ENCODE data around the gene NTRK3. TPM values are rescaled to one million over a fixed set of nuclear protein-coding genes. Genes with fewer than 3 reads are reported as not detected.

Gene NTRK3
- total and polyA plus RNA-seq, 2 donors (not counting 3 experiments of a cell fraction or from before 2014, with no cell fraction given): not detected

DNA sequence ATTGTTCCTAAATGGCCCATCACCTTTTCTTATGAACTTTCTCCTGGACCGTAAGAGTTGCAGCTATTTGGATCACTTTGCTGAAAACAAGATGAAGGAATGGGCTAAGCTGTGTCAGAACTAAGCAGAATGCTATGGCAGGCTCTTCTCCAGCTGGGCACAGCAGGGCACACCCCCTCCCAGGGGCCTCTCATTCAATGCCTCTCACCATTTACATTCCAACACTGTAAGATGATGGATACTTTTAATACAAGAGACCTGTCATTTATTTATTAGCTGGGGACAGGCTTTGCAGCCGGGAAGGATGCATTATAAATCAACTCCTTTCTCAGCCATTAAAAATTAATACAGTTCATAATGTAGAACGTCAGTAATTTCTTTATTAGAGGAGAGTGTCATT, 240.1 kb downstream of the NTRK3 start:
- dilution Hi-C loops (cut with MboI; ENCODE audit: extremely low pct_ligation_motif_present, low sequenced_read_pairs): no loop called here
- peaks cover 3% of the 10 kb centered on the region for H3K9me3 ChIP-seq (replicated peaks; ENCODE audit: control insufficient read depth, insufficient read depth, low read length)
- CTCF ChIA-PET: interaction anchor here (0.6 kb wide), 1 partner anchor 1167 kb away, joined by 4 read pairs; no protein-coding TSS in a partner anchor
- H3K4me3 ChIP-seq (replicated peaks in 1 of 3; ENCODE audit: insufficient read depth in 1 of 3, low read depth in 1 of 3, low read length in 3 of 3): no peak overlapping the region
- no peaks in the 10 kb centered on the region for H3K4me1 ChIP-seq (ENCODE audit: control insufficient read depth, extremely low read depth, insufficient read depth, low read length)
- no peaks in the 10 kb centered on the region for H3K27me3 ChIP-seq (ENCODE audit: control insufficient read depth in 2 of 2, insufficient read depth in 2 of 2, low read length in 2 of 2)
- H4K20me1 ChIP-seq (replicated peaks; ENCODE audit: control insufficient read depth, extremely low read depth, insufficient read depth, low read length): no peaks in the 10 kb centered on the region
- FAIRE-seq: no peak
- DNase-seq (ENCODE audit: low read depth, low spot score): no peak
- BruUV-seq (replicated peaks): no TSS peak
- no peaks in the 10 kb centered on the region for H3K9me1 ChIP-seq (replicated peaks; ENCODE audit: control insufficient read depth, extremely low read depth, insufficient read depth, low read length)
- TF ChIP-seq POLR2AphosphoS5 (IDR thresholded peaks at IDR 0.05; ENCODE audit: insufficient read depth, low read depth, low read length) (no peak), CTCF (IDR thresholded peaks at IDR 0.05; ENCODE audit: extremely low read depth in 1 of 2, insufficient read depth in 1 of 2, low read depth in 1 of 2, low read length in 2 of 2) (no peak), EZH2 (IDR thresholded peaks at IDR 0.05; ENCODE audit: borderline replicate concordance, low read depth, low read length, severe bottlenecking) (no peak)
- H3K36me3 ChIP-seq (ENCODE audit: control insufficient read depth in 2 of 2, extremely low read depth in 1 of 2, insufficient read depth in 2 of 2, low read length in 2 of 2): no peaks in the 10 kb centered on the region
- POLR2A ChIA-PET: no interaction called here
- no peak overlapping the region for H3K4me2 ChIP-seq (ENCODE audit: insufficient read depth, low read length)
- no peak overlapping the region for H3K27ac ChIP-seq (ENCODE audit: insufficient read depth, low read depth, low read length)
- no peaks in the 10 kb centered on the region for H3K79me2 ChIP-seq (ENCODE audit: control insufficient read depth, insufficient read depth, low read length)
- intact Hi-C loops (cut with micrococcal nuclease): no loop called here
- no peak overlapping the region for H3K9ac ChIP-seq (replicated peaks; ENCODE audit: extremely low read depth, insufficient read depth, low read length)
- no peak overlapping the region for H2AFZ ChIP-seq (ENCODE audit: low read depth, low read length)

DNA sequence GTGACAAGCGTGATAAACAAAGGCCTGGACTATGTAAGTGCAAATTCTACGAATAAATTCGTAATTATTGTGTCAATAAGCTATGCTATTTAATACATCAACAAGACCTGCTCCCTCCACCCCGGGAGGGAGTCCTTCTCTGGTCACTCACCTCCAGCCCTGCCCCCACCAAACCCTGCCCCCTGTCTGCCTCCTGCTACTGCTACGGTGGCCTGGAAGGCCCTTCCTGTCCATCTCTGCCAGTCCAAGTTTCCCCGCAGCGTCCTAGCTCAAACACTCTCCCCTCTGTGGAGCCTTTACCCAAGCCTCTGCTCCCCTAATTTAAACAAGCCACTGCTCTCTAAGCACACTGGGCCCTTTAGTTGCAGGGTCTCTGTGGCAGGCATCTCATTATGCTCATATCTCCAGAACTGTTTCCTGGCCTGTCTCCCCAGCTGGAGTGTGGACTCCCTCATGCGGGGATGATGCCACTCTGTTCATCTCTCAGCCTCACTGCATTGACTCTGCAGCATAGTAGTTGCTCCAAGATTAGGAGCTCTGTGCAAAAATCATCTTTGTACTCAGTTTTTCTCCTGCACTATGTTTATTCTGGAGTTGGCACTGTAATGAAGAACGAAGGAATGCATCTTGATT, 241.2 kb downstream of the NTRK3 start:
- intact Hi-C loops (cut with micrococcal nuclease): no loop called here
- ChIA-PET POLR2A (no interaction called here), CTCF (no interaction called here)
- DNase-seq (ENCODE audit: low read depth, low spot score) (no peak), FAIRE-seq (no peak)
- no peaks in the 10 kb centered on the region for H3K27me3 ChIP-seq (ENCODE audit: control insufficient read depth in 2 of 2, insufficient read depth in 2 of 2, low read length in 2 of 2)
- no peaks in the 10 kb centered on the region for H3K4me1 ChIP-seq (ENCODE audit: control insufficient read depth, extremely low read depth, insufficient read depth, low read length)
- no TSS peak for BruUV-seq (replicated peaks)
- H3K27ac ChIP-seq (ENCODE audit: insufficient read depth, low read depth, low read length): no peak overlapping the region
- peaks cover 7% of the 10 kb centered on the region for H3K9me3 ChIP-seq (replicated peaks; ENCODE audit: control insufficient read depth, insufficient read depth, low read length)
- no peak overlapping the region for H2AFZ ChIP-seq (ENCODE audit: low read depth, low read length)
- no peak overlapping the region for H3K9ac ChIP-seq (replicated peaks; ENCODE audit: extremely low read depth, insufficient read depth, low read length)
- no peaks in the 10 kb centered on the region for H3K36me3 ChIP-seq (ENCODE audit: control insufficient read depth in 2 of 2, extremely low read depth in 1 of 2, insufficient read depth in 2 of 2, low read length in 2 of 2)
- H4K20me1 ChIP-seq (replicated peaks; ENCODE audit: control insufficient read depth, extremely low read depth, insufficient read depth, low read length): no peaks in the 10 kb centered on the region
- H3K4me2 ChIP-seq (ENCODE audit: insufficient read depth, low read length): no peak overlapping the region
- H3K79me2 ChIP-seq (ENCODE audit: control insufficient read depth, insufficient read depth, low read length): no peaks in the 10 kb centered on the region
- dilution Hi-C loops (cut with MboI; ENCODE audit: extremely low pct_ligation_motif_present, low sequenced_read_pairs): no loop called here
- TF ChIP-seq CTCF (IDR thresholded peaks at IDR 0.05; ENCODE audit: extremely low read depth in 1 of 2, insufficient read depth in 1 of 2, low read depth in 1 of 2, low read length in 2 of 2) (no peak), POLR2AphosphoS5 (IDR thresholded peaks at IDR 0.05; ENCODE audit: insufficient read depth, low read depth, low read length) (no peak), JUN (IDR thresholded peaks at IDR 0.05; ENCODE audit: borderline replicate concordance, insufficient read depth, insufficient read length, low read depth) (no peak), MAX (IDR thresholded peaks at IDR 0.05; ENCODE audit: insufficient read depth, insufficient read length) (no peak), MYC (IDR thresholded peaks at IDR 0.05; ENCODE audit: low read depth, low read length) (no peak), EZH2 (IDR thresholded peaks at IDR 0.05; ENCODE audit: borderline replicate concordance, low read depth, low read length, severe bottlenecking) (no peak), POLR2A (IDR thresholded peaks at IDR 0.05; ENCODE audit: low read depth, low read length) (no peak), FOS (IDR thresholded peaks at IDR 0.05; ENCODE audit: borderline replicate concordance, insufficient read depth, low read length) (no peak), GATA2 (IDR thresholded peaks at IDR 0.05; ENCODE audit: insufficient read depth, insufficient read length, low read depth, low read length) (no peak)
- H3K9me1 ChIP-seq (replicated peaks; ENCODE audit: control insufficient read depth, extremely low read depth, insufficient read depth, low read length): no peaks in the 10 kb centered on the region
- H3K4me3 ChIP-seq (replicated peaks in 1 of 3; ENCODE audit: insufficient read depth in 1 of 3, low read depth in 1 of 3, low read length in 3 of 3): no peak overlapping the region

Data from endothelial cell of umbilical vein (primary cell).